GM06990 (cell line): ENCODE results near the gene PHACTR2.

Experiments
- DNase-seq: peaks from one replicate; pipeline ENCODE4 v3.0.0-alpha.2; 2011; ENCODE audit not compliant: insufficient read length; ENCODE audit errors: extremely low read depth
- H3K27me3 ChIP-seq: replicated peaks from 2 replicates; pipeline ENCODE4 v1.6.0; 2011; ENCODE audit warnings: low read length; ENCODE audit not compliant: control insufficient read depth, insufficient read depth
- H3K36me3 ChIP-seq: 2 replicates; pipeline ENCODE4 v1.5.1; 2011; ENCODE audit warnings: low read length; ENCODE audit not compliant: control insufficient read depth, insufficient read depth
- H3K4me3 ChIP-seq: replicated peaks from 2 replicates; pipeline ENCODE4 v1.5.1; 2011; ENCODE audit warnings: low read depth, mild to moderate bottlenecking, control low read depth, low read length
- TF ChIP-seq, protein P1 (sequence below): IDR thresholded peaks from 2 replicates; pipeline ENCODE4 v1.5.1; 2011; ENCODE audit warnings: low read length, control low read depth, mild to moderate bottlenecking, inconsistent platforms; ENCODE audit not compliant: insufficient read depth, poor library complexity, severe bottlenecking

The PHACTR2 gene

DNA sequence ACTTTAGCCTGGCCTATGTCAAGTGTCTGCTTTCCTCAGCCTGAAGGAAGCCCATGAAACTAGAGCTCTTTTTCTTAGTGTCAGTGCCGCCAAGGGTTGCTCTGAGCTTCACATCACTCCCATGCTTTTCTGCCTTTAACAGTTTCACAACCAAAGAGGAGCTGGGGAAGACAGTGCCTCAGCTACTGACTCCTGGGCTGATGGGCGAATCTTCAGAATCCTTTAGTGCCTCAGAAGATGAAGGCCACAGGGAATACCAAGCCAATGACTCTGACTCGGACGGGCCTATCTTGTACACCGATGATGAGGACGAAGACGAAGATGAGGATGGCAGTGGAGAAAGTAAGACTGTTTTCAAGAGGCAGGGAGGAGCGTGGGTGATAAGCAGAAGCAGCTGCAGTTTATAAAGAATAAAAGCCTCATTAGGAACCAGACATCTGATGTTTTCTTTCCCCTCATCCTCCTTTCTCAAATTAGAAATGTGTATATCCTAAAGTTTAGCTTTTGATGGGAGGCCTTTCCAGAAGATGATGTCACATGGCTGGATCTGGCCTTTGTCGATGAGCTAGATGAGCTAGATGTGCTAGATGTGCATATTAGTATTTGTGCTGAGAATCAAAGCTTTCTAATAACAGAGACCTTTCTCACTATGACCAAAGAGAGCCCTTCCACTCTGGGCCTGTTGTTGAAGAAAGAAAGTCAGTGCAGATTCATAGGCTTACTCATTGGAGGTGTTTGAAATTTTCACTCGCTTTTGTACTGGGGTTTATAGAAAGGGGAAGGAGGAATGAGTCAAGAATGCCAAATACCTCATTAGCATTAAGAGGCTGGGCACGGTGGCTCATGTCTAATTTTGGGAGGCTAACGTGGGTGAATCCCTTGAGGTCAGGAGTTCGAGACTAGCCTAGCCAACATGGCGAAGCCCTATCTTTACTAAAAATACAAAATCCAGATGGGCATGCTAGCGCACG is 94.6 kb downstream of the PHACTR2 start:
- H3K4me3 ChIP-seq, result no peak overlapping the region
- TF ChIP-seq, protein P1, sequence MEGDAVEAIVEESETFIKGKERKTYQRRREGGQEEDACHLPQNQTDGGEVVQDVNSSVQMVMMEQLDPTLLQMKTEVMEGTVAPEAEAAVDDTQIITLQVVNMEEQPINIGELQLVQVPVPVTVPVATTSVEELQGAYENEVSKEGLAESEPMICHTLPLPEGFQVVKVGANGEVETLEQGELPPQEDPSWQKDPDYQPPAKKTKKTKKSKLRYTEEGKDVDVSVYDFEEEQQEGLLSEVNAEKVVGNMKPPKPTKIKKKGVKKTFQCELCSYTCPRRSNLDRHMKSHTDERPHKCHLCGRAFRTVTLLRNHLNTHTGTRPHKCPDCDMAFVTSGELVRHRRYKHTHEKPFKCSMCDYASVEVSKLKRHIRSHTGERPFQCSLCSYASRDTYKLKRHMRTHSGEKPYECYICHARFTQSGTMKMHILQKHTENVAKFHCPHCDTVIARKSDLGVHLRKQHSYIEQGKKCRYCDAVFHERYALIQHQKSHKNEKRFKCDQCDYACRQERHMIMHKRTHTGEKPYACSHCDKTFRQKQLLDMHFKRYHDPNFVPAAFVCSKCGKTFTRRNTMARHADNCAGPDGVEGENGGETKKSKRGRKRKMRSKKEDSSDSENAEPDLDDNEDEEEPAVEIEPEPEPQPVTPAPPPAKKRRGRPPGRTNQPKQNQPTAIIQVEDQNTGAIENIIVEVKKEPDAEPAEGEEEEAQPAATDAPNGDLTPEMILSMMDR, result no peak
- DNase-seq, result no peak
- no peaks in the 10 kb centered on the region for H3K27me3 ChIP-seq
- no peaks in the 10 kb centered on the region for H3K36me3 ChIP-seq

DNA sequence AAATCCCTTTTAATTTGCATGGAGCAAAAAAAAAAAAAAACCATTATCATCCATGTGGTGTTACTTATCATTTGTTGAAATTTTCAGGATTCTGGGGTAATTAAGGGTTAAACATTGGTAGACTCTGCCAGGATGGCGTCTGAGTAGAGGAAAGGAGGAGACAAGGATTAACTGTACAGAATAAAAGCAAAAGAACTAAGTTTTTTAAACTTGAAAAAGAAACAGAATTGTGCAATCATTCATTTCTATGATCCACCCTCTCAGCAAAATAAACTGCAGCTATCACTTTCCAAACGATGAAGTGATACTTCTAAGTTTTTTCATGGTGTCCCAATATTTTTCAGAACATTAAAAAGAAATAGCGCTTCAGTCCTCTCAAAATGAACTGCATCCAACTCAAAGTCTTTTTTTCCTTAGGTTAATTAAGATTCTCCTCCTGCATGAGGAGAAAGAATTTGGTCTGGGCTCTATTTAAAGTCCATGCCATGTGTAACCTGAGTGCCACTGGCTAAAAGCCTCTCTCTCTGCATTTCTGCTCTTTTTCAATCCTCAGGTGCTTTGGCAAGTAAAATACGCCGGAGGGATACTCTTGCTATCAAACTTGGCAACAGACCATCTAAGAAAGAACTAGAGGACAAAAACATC is 95.9 kb downstream of the PHACTR2 start:
- TF ChIP-seq, protein P1, result no peak
- H3K36me3 ChIP-seq, result no peaks in the 10 kb centered on the region

DNA sequence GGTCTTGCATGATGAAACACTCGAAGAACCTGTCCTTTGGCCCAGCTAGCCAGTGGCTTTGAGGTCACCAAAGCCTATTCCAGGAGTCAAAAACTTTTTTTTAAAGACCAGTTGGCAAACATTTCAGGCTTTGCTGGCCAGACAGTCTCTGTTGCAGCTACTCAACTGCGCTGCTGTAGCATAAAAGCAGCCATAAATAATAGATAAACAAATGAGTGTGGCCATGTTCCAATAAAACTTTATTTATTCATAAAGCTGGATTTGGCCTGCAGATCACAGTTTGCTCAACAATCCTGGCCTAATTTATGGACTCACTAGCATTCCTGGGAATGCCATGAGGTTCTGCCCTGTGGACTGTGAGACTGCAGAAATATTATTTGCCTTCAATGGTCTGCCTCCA is 96.6 kb downstream of the PHACTR2 start:
- no peak overlapping the region for H3K4me3 ChIP-seq
- TF ChIP-seq, protein P1, result no peak
- no peaks in the 10 kb centered on the region for H3K36me3 ChIP-seq
- no peak for DNase-seq
- H3K27me3 ChIP-seq, result no peaks in the 10 kb centered on the region

More for the DNA sequence above, 95.9 kb downstream of the PHACTR2 start:
- Histone ChIP-seq H3K27me3 (no peaks in the 10 kb centered on the region), H3K4me3 (no peak overlapping the region)
- no peak for DNase-seq

DNA sequence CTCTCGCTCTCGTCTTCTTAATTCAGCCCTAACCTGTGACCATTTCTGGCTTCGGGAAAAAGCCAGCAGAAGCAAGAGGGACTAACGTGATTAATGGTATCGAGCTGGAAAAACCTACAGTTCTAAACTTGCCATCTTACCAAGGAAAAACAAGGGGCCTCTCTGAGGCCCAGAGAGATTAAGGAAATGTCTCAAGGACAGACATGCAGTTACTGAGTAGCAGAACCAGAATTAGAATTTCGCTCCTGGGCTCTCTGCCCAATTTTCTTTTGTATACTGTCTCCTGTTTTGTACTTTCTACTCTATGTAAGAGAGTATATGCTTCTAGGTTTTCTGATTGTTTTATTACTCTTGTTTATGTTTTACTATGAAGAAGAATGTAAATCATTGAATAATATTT is 97.6 kb downstream of the PHACTR2 start:
- TF ChIP-seq, protein P1, result no peak
- H3K4me3 ChIP-seq, result no peak overlapping the region
- no peaks in the 10 kb centered on the region for H3K27me3 ChIP-seq
- H3K36me3 ChIP-seq, result no peaks in the 10 kb centered on the region
- DNase-seq, result no peak

DNA sequence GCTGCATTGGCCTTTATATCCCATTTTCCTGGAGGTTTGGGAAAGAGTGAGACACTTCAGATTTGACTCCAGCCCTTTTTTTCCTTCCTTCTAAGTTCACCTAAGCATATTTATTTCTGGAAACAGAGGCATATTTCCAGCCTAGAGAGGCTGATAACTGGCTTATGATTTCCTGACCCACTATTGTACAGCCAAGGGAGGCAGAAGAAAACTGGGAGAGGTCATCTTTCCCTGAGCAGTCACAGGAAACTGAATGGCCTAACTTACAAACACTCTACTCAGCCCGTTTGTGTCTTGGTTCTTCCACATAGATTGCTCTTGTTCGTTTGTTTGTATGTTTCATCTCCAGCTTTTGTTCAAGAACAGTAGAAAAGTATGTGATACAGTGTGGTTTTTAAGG is 101.2 kb downstream of the PHACTR2 start:
- TF ChIP-seq, protein P1, result no peak

More for the DNA sequence above, 101.2 kb downstream of the PHACTR2 start:
- Histone ChIP-seq H3K4me3 (no peak overlapping the region), H3K27me3 (no peaks in the 10 kb centered on the region), H3K36me3 (no peaks in the 10 kb centered on the region)
- DNase-seq, result no peak
